Vagina (tissue), 2 donors: ENCODE measurements around the gene FAM110C.

Experiments used
- CTCF ChIP-seq, 3 experiments: fragments of 450-650 bp in 2 of 3; fragments of 200-600 bp in 1 of 3; sonication (generic) in 1 of 3; IDR thresholded peaks; one replicate each; pipeline ENCODE4 v1.5.1; 2017 to 2019; ENCODE audit warnings: antibody characterized with exemption in 3 of 3, mild to moderate bottlenecking in 2 of 3, moderate library complexity in 2 of 3
- POLR2AphosphoS5 ChIP-seq, 2 donors: sonication (generic); formaldehyde crosslinking; IDR thresholded peaks; one replicate each; pipeline ENCODE4 v1.9.0; 2017; ENCODE audit warnings: antibody characterized with exemption in 2 of 2, mild to moderate bottlenecking in 2 of 2, low read depth in 1 of 2; ENCODE audit not compliant: insufficient read depth in 1 of 2

GRCh38 chr2:51613-52012, 5.3 kb upstream of the FAM110C start:
- TF ChIP-seq CTCF (IDR thresholded peaks at IDR 0.05) = no peak
- TF ChIP-seq POLR2AphosphoS5 (IDR thresholded peaks at IDR 0.05; ENCODE audit: insufficient read depth in 1 of 2, low read depth in 1 of 2) = no peak
